Measurements from ENCODE around the gene SV2C. TPM values are rescaled to one million over a fixed set of nuclear protein-coding genes. Genes with fewer than 3 reads are reported as not detected.

Gene SV2C
- total RNA-seq, 2 donors from 2014 or later: 0.14 TPM

DNA sequence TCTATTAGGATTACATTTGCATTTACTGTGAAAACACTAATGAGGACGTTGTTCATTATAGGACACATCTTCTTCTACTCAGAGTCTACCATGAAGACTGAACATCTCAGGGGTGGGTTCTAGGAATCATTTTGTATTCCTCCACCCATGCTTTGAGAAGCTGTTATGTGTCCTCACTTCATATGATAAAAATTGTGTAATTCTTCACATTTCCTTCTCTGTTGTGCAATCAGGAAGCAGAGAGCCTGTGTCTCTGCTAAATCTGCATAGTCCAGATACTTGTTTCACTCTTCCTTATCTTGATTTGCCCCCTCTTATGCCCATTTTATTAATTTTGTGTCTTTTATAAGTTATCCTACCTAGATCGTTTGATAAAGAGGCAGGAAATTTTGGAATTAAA lies 222.1 kb downstream of the SV2C start:
- Histone ChIP-seq H3K27ac (no peak overlapping the region), H3K4me3 (no peak overlapping the region), H3K9me3 (no peaks in the 10 kb centered on the region), H3K4me1 (ENCODE audit: control insufficient read depth in 1 of 2, low read depth in 2 of 2) (no peaks in the 10 kb centered on the region), H3K27me3 (replicated peaks; ENCODE audit: insufficient read depth) (no peaks in the 10 kb centered on the region), H3K36me3 (no peaks in the 10 kb centered on the region)
- DNase-seq (ENCODE audit: low spot score) (no peak), ATAC-seq (ENCODE audit: insufficient number of reproducible peaks, low FRiP score, low read depth) (no peak)
- TF ChIP-seq, protein P1, sequence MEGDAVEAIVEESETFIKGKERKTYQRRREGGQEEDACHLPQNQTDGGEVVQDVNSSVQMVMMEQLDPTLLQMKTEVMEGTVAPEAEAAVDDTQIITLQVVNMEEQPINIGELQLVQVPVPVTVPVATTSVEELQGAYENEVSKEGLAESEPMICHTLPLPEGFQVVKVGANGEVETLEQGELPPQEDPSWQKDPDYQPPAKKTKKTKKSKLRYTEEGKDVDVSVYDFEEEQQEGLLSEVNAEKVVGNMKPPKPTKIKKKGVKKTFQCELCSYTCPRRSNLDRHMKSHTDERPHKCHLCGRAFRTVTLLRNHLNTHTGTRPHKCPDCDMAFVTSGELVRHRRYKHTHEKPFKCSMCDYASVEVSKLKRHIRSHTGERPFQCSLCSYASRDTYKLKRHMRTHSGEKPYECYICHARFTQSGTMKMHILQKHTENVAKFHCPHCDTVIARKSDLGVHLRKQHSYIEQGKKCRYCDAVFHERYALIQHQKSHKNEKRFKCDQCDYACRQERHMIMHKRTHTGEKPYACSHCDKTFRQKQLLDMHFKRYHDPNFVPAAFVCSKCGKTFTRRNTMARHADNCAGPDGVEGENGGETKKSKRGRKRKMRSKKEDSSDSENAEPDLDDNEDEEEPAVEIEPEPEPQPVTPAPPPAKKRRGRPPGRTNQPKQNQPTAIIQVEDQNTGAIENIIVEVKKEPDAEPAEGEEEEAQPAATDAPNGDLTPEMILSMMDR (IDR thresholded peaks at IDR 0.05): no peak

DNA sequence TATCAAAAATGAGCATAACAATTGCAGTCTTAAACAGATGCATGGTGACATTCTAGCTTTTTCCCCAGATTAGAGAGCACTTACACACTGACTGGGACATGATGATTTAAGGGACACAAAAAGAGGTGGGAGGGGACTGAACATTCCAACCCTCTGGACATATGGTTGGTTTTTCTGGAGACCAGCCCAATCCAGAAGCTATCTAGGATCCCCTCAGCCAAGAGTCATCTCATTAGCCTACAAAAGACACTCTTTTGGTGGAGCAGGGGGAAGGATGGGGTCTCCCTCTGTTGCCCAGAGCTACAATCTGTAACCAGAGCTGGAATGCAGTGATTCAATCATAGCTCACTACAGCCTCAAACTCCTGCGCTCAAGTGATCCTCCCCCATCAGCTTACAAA lies 222.6 kb downstream of the SV2C start:
- TF ChIP-seq, protein P1 (IDR thresholded peaks at IDR 0.05): no peak
- no peak for ATAC-seq (ENCODE audit: insufficient number of reproducible peaks, low FRiP score, low read depth)
- no peaks in the 10 kb centered on the region for H3K9me3 ChIP-seq

DNA sequence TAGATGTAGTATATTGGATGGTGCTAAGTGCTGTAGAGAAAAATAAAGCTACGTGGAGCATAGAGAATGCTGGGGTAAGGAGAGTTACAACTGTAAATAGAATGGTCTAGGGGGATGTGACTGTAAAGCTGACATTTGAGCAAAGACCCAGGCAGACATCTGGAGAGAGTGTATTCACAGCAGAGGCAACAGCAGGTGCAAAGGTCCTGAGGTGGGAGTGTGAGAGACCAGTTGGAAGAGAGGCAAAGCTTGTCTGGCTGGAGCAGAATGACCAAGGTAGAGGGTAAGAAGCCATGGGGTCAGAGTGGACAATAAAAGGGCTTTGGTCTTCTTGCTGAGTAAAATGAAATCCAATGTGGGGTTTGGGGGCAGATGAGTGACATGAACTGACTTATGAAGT lies 227.0 kb downstream of the SV2C start:
- no peak for ATAC-seq (ENCODE audit: insufficient number of reproducible peaks, low FRiP score, low read depth)

More for the DNA sequence above, 222.6 kb downstream of the SV2C start:
- Histone ChIP-seq H3K27ac (no peak overlapping the region), H3K4me3 (no peak overlapping the region), H3K27me3 (replicated peaks; ENCODE audit: insufficient read depth) (no peaks in the 10 kb centered on the region), H3K4me1 (ENCODE audit: control insufficient read depth in 1 of 2, low read depth in 2 of 2) (no peaks in the 10 kb centered on the region), H3K36me3 (no peaks in the 10 kb centered on the region)
- DNase-seq (ENCODE audit: low spot score): no peak

DNA sequence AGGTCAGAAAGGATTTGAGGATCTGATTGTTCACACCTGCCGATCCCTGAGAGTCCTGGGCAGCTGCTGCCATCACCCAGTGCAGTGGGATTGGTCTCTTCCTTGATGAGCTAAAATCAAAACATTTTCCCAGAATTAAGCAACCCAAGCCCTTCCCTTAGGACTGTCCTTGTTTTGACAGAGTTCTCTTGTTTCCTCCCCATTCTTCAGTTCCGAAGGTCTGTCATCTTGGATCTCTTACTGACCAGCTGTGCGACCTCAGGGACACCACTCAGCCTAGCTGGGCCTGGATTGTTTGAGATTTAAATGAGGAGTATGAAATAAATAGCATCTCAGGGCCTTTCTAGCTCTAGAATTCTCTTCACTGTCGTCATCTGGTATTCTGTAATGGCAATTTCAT lies 229.6 kb downstream of the SV2C start:
- H3K27me3 ChIP-seq (replicated peaks; ENCODE audit: insufficient read depth): no peaks in the 10 kb centered on the region
- H3K4me3 ChIP-seq: no peak overlapping the region
- ATAC-seq (ENCODE audit: insufficient number of reproducible peaks, low FRiP score, low read depth) (no peak), DNase-seq (ENCODE audit: low spot score) (no peak)
- H3K27ac ChIP-seq: no peak overlapping the region
- H3K36me3 ChIP-seq: no peaks in the 10 kb centered on the region
- H3K4me1 ChIP-seq (ENCODE audit: control insufficient read depth in 1 of 2, low read depth in 2 of 2): no peaks in the 10 kb centered on the region
- TF ChIP-seq, protein P1 (IDR thresholded peaks at IDR 0.05): no peak
- H3K9me3 ChIP-seq: no peaks in the 10 kb centered on the region

More for the DNA sequence above, 227.0 kb downstream of the SV2C start:
- no peaks in the 10 kb centered on the region for H3K9me3 ChIP-seq
- H3K36me3 ChIP-seq: no peaks in the 10 kb centered on the region
- no peaks in the 10 kb centered on the region for H3K4me1 ChIP-seq (ENCODE audit: control insufficient read depth in 1 of 2, low read depth in 2 of 2)
- no peak overlapping the region for H3K4me3 ChIP-seq
- DNase-seq (ENCODE audit: low spot score): no peak
- no peaks in the 10 kb centered on the region for H3K27me3 ChIP-seq (replicated peaks; ENCODE audit: insufficient read depth)
- no peak overlapping the region for H3K27ac ChIP-seq
- TF ChIP-seq, protein P1 (IDR thresholded peaks at IDR 0.05): no peak

DNA sequence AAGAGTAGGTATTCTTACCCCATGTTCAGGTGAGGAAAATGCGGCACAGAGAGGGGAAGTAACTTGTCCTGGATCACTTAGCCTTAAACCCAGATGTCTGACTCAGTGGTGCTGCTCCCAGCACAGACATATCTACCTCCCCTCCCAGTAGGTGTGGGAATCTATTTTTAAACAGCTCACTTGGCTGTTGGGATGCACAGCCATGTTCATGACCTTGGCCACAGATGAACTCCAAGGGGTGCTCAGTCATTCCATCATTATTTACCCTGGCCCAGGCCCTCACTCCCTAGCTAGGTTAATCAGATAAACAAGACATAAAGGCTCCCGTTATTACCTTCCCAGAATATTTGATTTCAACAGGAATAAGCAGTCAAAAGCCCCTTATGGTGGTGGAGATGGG lies 231.5 kb downstream of the SV2C start:
- no peaks in the 10 kb centered on the region for H3K36me3 ChIP-seq
- H3K9me3 ChIP-seq: no peaks in the 10 kb centered on the region
- DNase-seq (ENCODE audit: low spot score): no peak
- TF ChIP-seq, protein P1 (IDR thresholded peaks at IDR 0.05): no peak
- H3K27ac ChIP-seq: no peak overlapping the region
- H3K4me3 ChIP-seq: no peak overlapping the region
- no peaks in the 10 kb centered on the region for H3K4me1 ChIP-seq (ENCODE audit: control insufficient read depth in 1 of 2, low read depth in 2 of 2)
- ATAC-seq (ENCODE audit: insufficient number of reproducible peaks, low FRiP score, low read depth): no peak
- H3K27me3 ChIP-seq (replicated peaks; ENCODE audit: insufficient read depth): no peaks in the 10 kb centered on the region

Measured in thoracic aorta (tissue), 2 donors.